ENCODE measurements around the gene NUAK2.

GRCh38 chr1:205354259-205355074 is 32.9 kb upstream of the NUAK2 start:
- TF ChIP-seq CTCF (IDR thresholded peaks at IDR 0.05) (peak; percentile 82 to 90 (median 83)), POLR2A (IDR thresholded peaks at IDR 0.05; ENCODE audit: low read depth) (no peak), POLR2AphosphoS5 (IDR thresholded peaks at IDR 0.05) (no peak), EP300 (IDR thresholded peaks at IDR 0.05) (no peak)

Data from esophagus muscularis mucosa (tissue), 4 donors.